Keratinocyte (primary cell): ENCODE data around the gene PRKCE. TPM values are rescaled to one million over a fixed set of nuclear protein-coding genes. Genes with fewer than 3 reads are reported as not detected.

Experiments
- DNase-seq: peaks from one replicate; pipeline ENCODE4 v3.0.0-alpha.2; 2011; ENCODE audit warnings: low read depth, missing footprints, low spot score
- FAIRE-seq: peaks from 2 replicates; lab custom pipeline; 2011; peaks lifted over from hg19 to GRCh38; lab: Jason Lieb, UNC
- H2AFZ ChIP-seq: 2 replicates; pipeline ENCODE4 v1.6.0; 2012; ENCODE audit warnings: low read length, control low read depth, inconsistent platforms; ENCODE audit not compliant: control insufficient read depth
- H3K27ac ChIP-seq: 2 replicates; pipeline ENCODE4 v1.5.1; 2011; ENCODE audit warnings: low read length; ENCODE audit not compliant: control insufficient read depth, insufficient read depth
- H3K27me3 ChIP-seq: 3 replicates; pipeline ENCODE4 v1.6.0; 2011; ENCODE audit warnings: low read length; ENCODE audit not compliant: control insufficient read depth, insufficient read depth; ENCODE audit errors: extremely low read depth
- H3K36me3 ChIP-seq, 2 experiments: 2 replicates in 1 of 2; 3 replicates in 1 of 2; pipeline ENCODE4 v1.5.1; 2011; ENCODE audit warnings: low read length in 2 of 2, mild to moderate bottlenecking in 1 of 2; ENCODE audit not compliant: control insufficient read depth in 2 of 2, insufficient read depth in 2 of 2; ENCODE audit errors: extremely low read depth in 1 of 2
- H3K4me1 ChIP-seq: 3 replicates; pipeline ENCODE4 v1.5.1; 2011; ENCODE audit warnings: low read length; ENCODE audit not compliant: control insufficient read depth, insufficient read depth; ENCODE audit errors: extremely low read depth
- H3K4me2 ChIP-seq: 3 replicates; pipeline ENCODE4 v1.6.0; 2011; ENCODE audit warnings: low read depth, low read length; ENCODE audit not compliant: control insufficient read depth, insufficient read depth; ENCODE audit errors: extremely low read depth
- H3K4me3 ChIP-seq, 3 experiments: fragments of 200-600 bp in 1 of 3; sonication (generic) in 1 of 3; 2 replicates in 2 of 3; 3 replicates in 1 of 3; pipeline ENCODE4 v1.5.1; 2011 to 2016; ENCODE audit warnings: low read length in 3 of 3, mild to moderate bottlenecking in 3 of 3, control low read depth in 2 of 3, inconsistent platforms in 1 of 3, low read depth in 1 of 3, mixed read lengths in 1 of 3, mixed run types in 1 of 3, moderate library complexity in 1 of 3; ENCODE audit not compliant: control insufficient read depth in 2 of 3, insufficient read depth in 2 of 3; ENCODE audit errors: extremely low read depth in 1 of 3
- H3K79me2 ChIP-seq: 2 replicates; pipeline ENCODE4 v1.6.0; 2012; ENCODE audit warnings: low read length; ENCODE audit not compliant: control insufficient read depth, insufficient read depth
- H3K9ac ChIP-seq: 3 replicates; pipeline ENCODE4 v1.6.0; 2011; ENCODE audit warnings: low read length; ENCODE audit not compliant: control insufficient read depth, insufficient read depth; ENCODE audit errors: extremely low read depth
- H3K9me1 ChIP-seq: 3 replicates; pipeline ENCODE4 v1.6.0; 2011; ENCODE audit warnings: low read length; ENCODE audit not compliant: control insufficient read depth, insufficient read depth; ENCODE audit errors: extremely low read depth
- H3K9me3 ChIP-seq: 2 replicates; pipeline ENCODE4 v1.5.1; 2012; ENCODE audit warnings: low read depth, low read length; ENCODE audit not compliant: control insufficient read depth
- H4K20me1 ChIP-seq: 3 replicates; pipeline ENCODE4 v1.6.0; 2011; ENCODE audit warnings: low read length; ENCODE audit not compliant: control insufficient read depth, insufficient read depth; ENCODE audit errors: extremely low read depth
- CTCF ChIP-seq, 3 experiments: IDR thresholded peaks in 1 of 3; conservative IDR thresholded peaks in 1 of 3; optimal IDR thresholded peaks in 1 of 3; 2 replicates in 2 of 3; 3 replicates in 1 of 3; pipeline versions ENCODE3 to v1.5.1; 2011; ENCODE audit warnings: low read length in 3 of 3, mild to moderate bottlenecking in 3 of 3, moderate library complexity in 2 of 3, control low read depth in 1 of 3, inconsistent platforms in 1 of 3; ENCODE audit not compliant: insufficient read depth in 2 of 3; ENCODE audit errors: extremely low read depth in 1 of 3
- EZH2 ChIP-seq: IDR thresholded peaks from one replicate; pipeline ENCODE4 v1.6.1; 2012; ENCODE audit warnings: inconsistent platforms, mild to moderate bottlenecking, low read length, moderate library complexity
- dilution Hi-C: fragments of 300-500 bp; cut with MboI; formaldehyde crosslinking; loops from one replicate; pipeline ENCODE4 v1.7.0; 2020; ENCODE audit warnings: low sequenced_read_pairs; ENCODE audit not compliant: extremely low pct_ligation_motif_present
- polyA plus RNA-seq, 5 experiments: library from polyadenylated mRNA; depleted of rRNA in 3 of 5; stranded (reverse) in 3 of 5; stranded (forward) in 1 of 5; unstranded in 1 of 5; fragments of >200 nt; gene quantifications; 1 replicate in 1 of 5; 2 replicates in 3 of 5; 3 replicates in 1 of 5; pipeline versions ENCODE4 v1.2.1 to v1.2.3, GENCODE V29; 2011 to 2012; ENCODE audit warnings: missing spikeins in 2 of 5, low read depth in 1 of 5, low replicate concordance in 1 of 5

The PRKCE gene
- polyA plus RNA-seq, 1 donor (not counting 4 experiments of a cell fraction or from before 2014, with no cell fraction given) = 2.0 TPM

- H3K4me2 ChIP-seq = no peak overlapping the region
- H3K36me3 ChIP-seq = no peaks in the 10 kb centered on the region
- dilution Hi-C loops = no loop called here
- TF ChIP-seq CTCF (optimal IDR thresholded peaks at IDR 0.05 in 1 of 3, IDR thresholded peaks at IDR 0.05 in 1 of 3, conservative IDR thresholded peaks at IDR 0.05 in 1 of 3; ENCODE audit: extremely low read depth in 1 of 3, insufficient read depth in 2 of 3, low read length in 3 of 3) (no peak), EZH2 (no peak)
- H3K9me1 ChIP-seq = no peaks in the 10 kb centered on the region
- no peaks in the 10 kb centered on the region for H3K4me1 ChIP-seq
- DNase-seq (no peak), FAIRE-seq (no peak)
- no peaks in the 10 kb centered on the region for H3K79me2 ChIP-seq
- H3K4me3 ChIP-seq = no peak overlapping the region
- H3K9me3 ChIP-seq = no peaks in the 10 kb centered on the region
- no peaks in the 10 kb centered on the region for H3K27me3 ChIP-seq
- no peak overlapping the region for H3K27ac ChIP-seq
- no peak overlapping the region for H2AFZ ChIP-seq
- H4K20me1 ChIP-seq = no peaks in the 10 kb centered on the region
- no peak overlapping the region for H3K9ac ChIP-seq
Observed at GRCh38 chr2:45979065-45979464, 327.6 kb downstream of the PRKCE start.

- Histone ChIP-seq H3K4me3 (no peak overlapping the region), H3K79me2 (no peaks in the 10 kb centered on the region), H3K27ac (no peak overlapping the region), H3K27me3 (no peaks in the 10 kb centered on the region), H2AFZ (no peak overlapping the region), H3K4me2 (no peak overlapping the region), H3K9me3 (no peaks in the 10 kb centered on the region), H4K20me1 (no peaks in the 10 kb centered on the region), H3K9me1 (no peaks in the 10 kb centered on the region), H3K9ac (no peak overlapping the region), H3K36me3 (no peaks in the 10 kb centered on the region), H3K4me1 (no peaks in the 10 kb centered on the region)
- no peak for FAIRE-seq
- dilution Hi-C loops = no loop called here
- no peak for TF ChIP-seq CTCF (optimal IDR thresholded peaks at IDR 0.05 in 1 of 3, IDR thresholded peaks at IDR 0.05 in 1 of 3, conservative IDR thresholded peaks at IDR 0.05 in 1 of 3; ENCODE audit: extremely low read depth in 1 of 3, insufficient read depth in 2 of 3, low read length in 3 of 3)
- TF ChIP-seq EZH2 = no peak
- DNase-seq = no peak
Observed at GRCh38 chr2:45980161-45980865, 328.8 kb downstream of the PRKCE start.
